ENCODE data around the gene ZBTB5. TPM values are rescaled to one million over a fixed set of nuclear protein-coding genes. Genes with fewer than 3 reads are reported as not detected.

ZBTB5 gene
- total and polyA plus RNA-seq, 9 of the 15 experiments (the other 6 are each of a cell fraction or from before 2014, with no cell fraction given), result 2.3 to 43.2 (median 15.5) TPM

DNA sequence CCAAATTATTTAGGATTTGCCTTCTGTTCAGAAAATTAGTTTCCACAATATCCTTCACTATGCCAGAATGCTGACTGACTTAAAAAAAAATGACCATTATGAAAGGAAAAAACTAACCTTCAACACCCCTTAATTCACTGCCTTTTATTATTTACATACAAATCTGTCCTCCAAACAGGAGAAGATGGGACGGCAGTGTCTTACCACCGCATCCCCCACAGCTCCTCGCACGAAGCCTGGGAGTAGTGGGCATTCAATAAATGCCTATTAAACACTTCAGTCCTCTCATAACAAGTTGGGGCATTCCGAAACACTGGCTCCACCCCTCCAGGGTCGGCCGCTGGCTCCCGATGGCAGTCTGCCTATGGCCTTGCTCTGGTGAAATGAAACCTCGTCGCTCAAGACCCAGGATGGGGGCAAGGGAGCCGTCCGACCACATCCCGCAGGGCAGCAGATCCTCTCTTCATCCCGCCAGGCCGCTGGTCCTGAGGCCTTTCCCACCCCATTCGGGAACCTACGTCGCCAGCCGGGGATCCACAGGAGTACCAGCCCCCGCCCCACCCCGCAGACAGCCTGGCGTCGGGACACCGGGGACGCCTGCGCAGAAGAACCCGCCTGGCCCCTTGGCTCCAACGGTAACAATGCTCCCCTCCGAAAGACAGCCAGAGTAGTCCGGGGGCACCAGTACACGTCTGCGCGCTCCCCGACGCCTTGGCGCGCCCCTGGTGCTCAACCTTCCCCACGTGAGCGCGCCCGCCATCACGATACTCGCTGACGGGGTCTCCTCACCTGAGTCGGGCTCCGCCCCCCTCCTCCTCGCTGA is 613 bp downstream of the ZBTB5 start (continued):
- TF ChIP-seq, protein P1, sequence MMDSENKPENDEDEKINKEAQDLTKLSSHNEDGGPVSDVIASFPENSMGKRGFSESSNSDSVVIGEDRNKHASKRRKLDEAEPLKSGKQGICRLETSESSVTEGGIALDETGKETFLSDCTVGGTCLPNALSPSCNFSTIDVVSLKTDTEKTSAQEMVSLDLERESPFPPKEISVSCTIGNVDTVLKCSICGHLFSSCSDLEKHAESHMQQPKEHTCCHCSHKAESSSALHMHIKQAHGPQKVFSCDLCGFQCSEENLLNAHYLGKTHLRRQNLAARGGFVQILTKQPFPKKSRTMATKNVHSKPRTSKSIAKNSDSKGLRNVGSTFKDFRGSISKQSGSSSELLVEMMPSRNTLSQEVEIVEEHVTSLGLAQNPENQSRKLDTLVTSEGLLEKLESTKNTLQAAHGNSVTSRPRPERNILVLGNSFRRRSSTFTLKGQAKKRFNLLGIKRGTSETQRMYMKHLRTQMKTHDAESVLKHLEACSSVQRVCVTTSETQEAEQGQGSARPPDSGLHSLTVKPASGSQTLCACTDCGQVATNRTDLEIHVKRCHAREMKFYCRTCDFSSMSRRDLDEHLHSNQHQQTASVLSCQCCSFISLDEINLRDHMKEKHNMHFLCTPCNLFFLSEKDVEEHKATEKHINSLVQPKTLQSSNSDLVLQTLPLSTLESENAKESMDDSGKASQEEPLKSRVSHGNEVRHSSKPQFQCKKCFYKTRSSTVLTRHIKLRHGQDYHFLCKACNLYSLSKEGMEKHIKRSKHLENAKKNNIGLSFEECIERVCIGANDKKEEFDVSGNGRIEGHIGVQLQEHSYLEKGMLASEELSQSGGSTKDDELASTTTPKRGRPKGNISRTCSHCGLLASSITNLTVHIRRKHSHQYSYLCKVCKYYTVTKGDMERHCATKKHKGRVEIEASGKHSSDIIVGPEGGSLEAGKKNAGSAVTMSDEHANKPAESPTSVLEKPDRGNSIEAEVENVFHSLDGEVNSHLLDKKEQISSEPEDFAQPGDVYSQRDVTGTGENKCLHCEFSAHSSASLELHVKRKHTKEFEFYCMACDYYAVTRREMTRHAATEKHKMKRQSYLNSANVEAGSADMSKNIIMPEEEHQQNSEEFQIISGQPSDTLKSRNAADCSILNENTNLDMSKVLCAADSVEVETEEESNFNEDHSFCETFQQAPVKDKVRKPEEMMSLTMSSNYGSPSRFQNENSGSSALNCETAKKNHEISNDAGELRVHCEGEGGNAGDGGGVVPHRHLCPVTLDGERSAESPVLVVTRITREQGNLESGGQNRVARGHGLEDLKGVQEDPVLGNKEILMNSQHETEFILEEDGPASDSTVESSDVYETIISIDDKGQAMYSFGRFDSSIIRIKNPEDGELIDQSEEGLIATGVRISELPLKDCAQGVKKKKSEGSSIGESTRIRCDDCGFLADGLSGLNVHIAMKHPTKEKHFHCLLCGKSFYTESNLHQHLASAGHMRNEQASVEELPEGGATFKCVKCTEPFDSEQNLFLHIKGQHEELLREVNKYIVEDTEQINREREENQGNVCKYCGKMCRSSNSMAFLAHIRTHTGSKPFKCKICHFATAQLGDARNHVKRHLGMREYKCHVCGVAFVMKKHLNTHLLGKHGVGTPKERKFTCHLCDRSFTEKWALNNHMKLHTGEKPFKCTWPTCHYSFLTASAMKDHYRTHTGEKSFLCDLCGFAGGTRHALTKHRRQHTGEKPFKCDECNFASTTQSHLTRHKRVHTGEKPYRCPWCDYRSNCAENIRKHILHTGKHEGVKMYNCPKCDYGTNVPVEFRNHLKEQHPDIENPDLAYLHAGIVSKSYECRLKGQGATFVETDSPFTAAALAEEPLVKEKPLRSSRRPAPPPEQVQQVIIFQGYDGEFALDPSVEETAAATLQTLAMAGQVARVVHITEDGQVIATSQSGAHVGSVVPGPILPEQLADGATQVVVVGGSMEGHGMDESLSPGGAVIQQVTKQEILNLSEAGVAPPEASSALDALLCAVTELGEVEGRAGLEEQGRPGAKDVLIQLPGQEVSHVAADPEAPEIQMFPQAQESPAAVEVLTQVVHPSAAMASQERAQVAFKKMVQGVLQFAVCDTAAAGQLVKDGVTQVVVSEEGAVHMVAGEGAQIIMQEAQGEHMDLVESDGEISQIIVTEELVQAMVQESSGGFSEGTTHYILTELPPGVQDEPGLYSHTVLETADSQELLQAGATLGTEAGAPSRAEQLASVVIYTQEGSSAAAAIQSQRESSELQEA (IDR thresholded peaks at IDR 0.05; ENCODE audit: low read depth), result no peak
- TF ChIP-seq FOXJ2 (tag; IDR thresholded peaks at IDR 0.05) (no peak), EHMT2 (IDR thresholded peaks at IDR 0.05) (no peak), STAT5A (IDR thresholded peaks at IDR 0.05; ENCODE audit: borderline replicate concordance, low read length) (no peak), COPS2 (conservative IDR thresholded peaks at IDR 0.05) (no peak), HINFP (tag; conservative IDR thresholded peaks at IDR 0.05; ENCODE audit: low read depth) (no peak), TRIM28 (IDR thresholded peaks at IDR 0.05) (no peak), FOXP1 (CRISPR knock-in tag; IDR thresholded peaks at IDR 0.05) (peak; percentile 86), ZBTB17 (CRISPR knock-in tag; IDR thresholded peaks at IDR 0.05) (no peak), ZNF217 (CRISPR knock-in tag; IDR thresholded peaks at IDR 0.05) (no peak), RAD51 (IDR thresholded peaks at IDR 0.05; ENCODE audit: borderline replicate concordance, low read depth) (no peak; the same call in 1 of the 2 replicates), CBFA2T2 (conservative IDR thresholded peaks at IDR 0.05) (no peak), SMAD3 (CRISPR knock-in tag; conservative IDR thresholded peaks at IDR 0.05) (no peak), TSC22D4 (tag; IDR thresholded peaks at IDR 0.05) (no peak), ZNF589 (CRISPR knock-in tag; IDR thresholded peaks at IDR 0.05; ENCODE audit: low read depth) (no peak), THAP7 (CRISPR knock-in tag; IDR thresholded peaks at IDR 0.05) (no peak), SRSF1 (IDR thresholded peaks at IDR 0.05; ENCODE audit: low read depth, low read length) (no peak), RCOR1 (IDR thresholded peaks at IDR 0.05; ENCODE audit: borderline replicate concordance in 1 of 2, low read depth in 2 of 2, low read length in 2 of 2) (no peak), PHB2 (IDR thresholded peaks at IDR 0.05; ENCODE audit: low read depth) (no peak), ARHGAP35 (IDR thresholded peaks at IDR 0.05; ENCODE audit: partially characterized antibody) (no peak)

Measured in K562 (cell line).